MCF 10A (cell line): Measurements from ENCODE around the gene ZFHX3. TPM values are rescaled to one million over a fixed set of nuclear protein-coding genes. Genes with fewer than 3 reads are reported as not detected.

ENCODE experiments used
- BruUV-seq: library from RNA; stranded (reverse); fragments of 400-500 nt; replicated peaks from 2 replicates; lab custom pipeline; 2021; lab: Mats Ljungman, UMichigan
- CTCF ChIA-PET: fragments of 300-600 bp; sonication (Branson Sonifier 250); formaldehyde crosslinking; extraction: SDS; loops from one replicate; lab custom pipeline; 2021; ENCODE audit warnings: antibody characterized with exemption, inconsistent platforms; lab: Yijun Ruan, JAX
- POLR2A ChIA-PET: fragments of 300-600, 350-650 bp; sonication (Branson Sonifier 250); formaldehyde crosslinking; extraction: SDS; loops from one replicate; lab custom pipeline; 2020; ENCODE audit warnings: antibody characterized with exemption, inconsistent platforms; lab: Yijun Ruan, JAX
- DNase-seq: peaks from one replicate; pipeline ENCODE4 v3.0.0-alpha.2; 2018; ENCODE audit not compliant: unreplicated experiment
- H3K27ac Mint-ChIP-seq: one replicate; pipeline ENCODE4 v1.8.0; 2022; ENCODE audit warnings: mild to moderate bottlenecking, low read depth, mixed read lengths; ENCODE audit not compliant: unreplicated experiment
- H3K27me3 Mint-ChIP-seq: one replicate; pipeline ENCODE4 v1.8.0; 2022; ENCODE audit warnings: mixed read lengths; ENCODE audit not compliant: insufficient read depth, unreplicated experiment
- H3K36me3 Mint-ChIP-seq: one replicate; pipeline ENCODE4 v1.8.0; 2022; ENCODE audit warnings: mild to moderate bottlenecking, moderate library complexity, mixed read lengths; ENCODE audit not compliant: insufficient read depth, unreplicated experiment
- H3K4me1 Mint-ChIP-seq: one replicate; pipeline ENCODE4 v1.8.0; 2022; ENCODE audit warnings: mixed read lengths; ENCODE audit not compliant: insufficient read depth, unreplicated experiment
- H3K4me3 Mint-ChIP-seq: one replicate; pipeline ENCODE4 v1.8.0; 2022; ENCODE audit warnings: mild to moderate bottlenecking, moderate library complexity, mixed read lengths; ENCODE audit not compliant: unreplicated experiment
- H3K9me3 Mint-ChIP-seq: one replicate; pipeline ENCODE4 v1.8.0; 2022; ENCODE audit warnings: mixed read lengths; ENCODE audit not compliant: unreplicated experiment
- intact Hi-C: fragments of 100-400 bp; cut with micrococcal nuclease; formaldehyde crosslinking; loops from 2 replicates; pipeline ENCODE4 v1.14.1; 2022
- total RNA-seq: library from RNA; stranded (reverse); gene quantifications from 2 replicates; pipeline ENCODE4 v1.2.3, GENCODE V29; 2022
- TF ChIP-seq, protein P1 (sequence below): fragments of 200-600 bp; IDR thresholded peaks from one replicate; pipeline ENCODE4 v1.8.0; 2022; ENCODE audit warnings: antibody characterized with exemption, mild to moderate bottlenecking; ENCODE audit not compliant: unreplicated experiment

The ZFHX3 gene
- total RNA-seq, 1 experiment from 2014 or later: 27.4 TPM

DNA sequence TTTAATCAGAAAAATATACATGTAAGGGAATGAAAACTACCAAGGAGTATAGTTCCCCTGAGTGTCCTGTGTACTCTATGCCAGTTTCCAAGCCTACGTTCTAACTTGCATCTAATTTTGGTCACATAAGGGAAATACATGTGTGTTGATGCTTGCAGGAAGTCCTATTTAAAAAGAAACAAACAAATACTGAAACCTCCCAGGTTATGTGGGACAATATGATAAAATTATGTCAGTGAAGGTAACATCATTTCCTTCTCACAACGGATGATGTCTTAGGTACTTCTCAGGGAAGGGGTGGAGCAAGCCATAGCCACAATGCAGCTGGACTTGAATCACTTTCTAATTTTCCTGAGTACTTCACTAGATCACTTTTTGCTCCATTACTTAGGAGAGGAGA is 115.9 kb downstream of the ZFHX3 start:
- Mint-ChIP-seq H3K4me1 (peaks cover 18% of the 10 kb centered on the region), H3K36me3 (peaks cover 26% of the 10 kb centered on the region), H3K9me3 (no peaks in the 10 kb centered on the region), H3K27ac (no peak overlapping the region), H3K4me3 (no peak overlapping the region), H3K27me3 (no peaks in the 10 kb centered on the region)
- intact Hi-C loops: no loop called here
- DNase-seq: no peak
- BruUV-seq: no TSS peak
- ChIA-PET CTCF (interaction anchor here (0.6 to 1.5 kb wide), 4 partner anchors 44 to 122 kb away, joined by 4 to 5 read pairs (median 4); no protein-coding TSS in a partner anchor), POLR2A (no interaction called here)
- TF ChIP-seq, protein P1, sequence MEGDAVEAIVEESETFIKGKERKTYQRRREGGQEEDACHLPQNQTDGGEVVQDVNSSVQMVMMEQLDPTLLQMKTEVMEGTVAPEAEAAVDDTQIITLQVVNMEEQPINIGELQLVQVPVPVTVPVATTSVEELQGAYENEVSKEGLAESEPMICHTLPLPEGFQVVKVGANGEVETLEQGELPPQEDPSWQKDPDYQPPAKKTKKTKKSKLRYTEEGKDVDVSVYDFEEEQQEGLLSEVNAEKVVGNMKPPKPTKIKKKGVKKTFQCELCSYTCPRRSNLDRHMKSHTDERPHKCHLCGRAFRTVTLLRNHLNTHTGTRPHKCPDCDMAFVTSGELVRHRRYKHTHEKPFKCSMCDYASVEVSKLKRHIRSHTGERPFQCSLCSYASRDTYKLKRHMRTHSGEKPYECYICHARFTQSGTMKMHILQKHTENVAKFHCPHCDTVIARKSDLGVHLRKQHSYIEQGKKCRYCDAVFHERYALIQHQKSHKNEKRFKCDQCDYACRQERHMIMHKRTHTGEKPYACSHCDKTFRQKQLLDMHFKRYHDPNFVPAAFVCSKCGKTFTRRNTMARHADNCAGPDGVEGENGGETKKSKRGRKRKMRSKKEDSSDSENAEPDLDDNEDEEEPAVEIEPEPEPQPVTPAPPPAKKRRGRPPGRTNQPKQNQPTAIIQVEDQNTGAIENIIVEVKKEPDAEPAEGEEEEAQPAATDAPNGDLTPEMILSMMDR: no peak

DNA sequence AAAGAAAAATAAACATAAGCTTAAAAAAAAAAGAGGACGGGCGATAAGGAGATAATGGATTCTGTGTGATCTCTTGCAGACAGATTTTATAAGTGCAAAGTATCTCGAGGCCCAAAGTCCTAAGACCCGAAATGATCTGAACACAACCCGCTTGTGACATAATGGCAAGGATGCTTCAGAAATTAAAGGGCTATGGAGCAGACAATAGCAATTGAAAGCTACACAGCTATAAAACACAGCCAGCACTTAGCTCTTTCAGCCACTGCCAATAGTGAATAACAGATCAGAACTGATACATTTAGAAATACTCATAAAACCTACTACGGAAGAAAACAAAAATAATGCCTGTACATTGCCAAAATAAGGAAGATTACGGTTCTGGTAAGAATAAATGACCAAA is 117.5 kb downstream of the ZFHX3 start:
- intact Hi-C loops: no loop called here
- peaks cover 19% of the 10 kb centered on the region for H3K4me1 Mint-ChIP-seq
- H3K36me3 Mint-ChIP-seq: peaks cover 27% of the 10 kb centered on the region
- no peak for DNase-seq
- H3K9me3 Mint-ChIP-seq: no peaks in the 10 kb centered on the region
- ChIA-PET POLR2A (interaction anchor here (0.7 to 1.2 kb wide), 3 partner anchors 16 to 82 kb away, joined by 3 to 5 read pairs (median 4); no protein-coding TSS in a partner anchor), CTCF (interaction anchor here (0.6 to 2.4 kb wide), 4 partner anchors 31 to 1619 kb away, joined by 3 to 15 read pairs (median 4); no protein-coding TSS in a partner anchor)
- no peaks in the 10 kb centered on the region for H3K27me3 Mint-ChIP-seq
- TF ChIP-seq, protein P1: no peak
- H3K4me3 Mint-ChIP-seq: no peak overlapping the region
- H3K27ac Mint-ChIP-seq: no peak overlapping the region
- no TSS peak for BruUV-seq

DNA sequence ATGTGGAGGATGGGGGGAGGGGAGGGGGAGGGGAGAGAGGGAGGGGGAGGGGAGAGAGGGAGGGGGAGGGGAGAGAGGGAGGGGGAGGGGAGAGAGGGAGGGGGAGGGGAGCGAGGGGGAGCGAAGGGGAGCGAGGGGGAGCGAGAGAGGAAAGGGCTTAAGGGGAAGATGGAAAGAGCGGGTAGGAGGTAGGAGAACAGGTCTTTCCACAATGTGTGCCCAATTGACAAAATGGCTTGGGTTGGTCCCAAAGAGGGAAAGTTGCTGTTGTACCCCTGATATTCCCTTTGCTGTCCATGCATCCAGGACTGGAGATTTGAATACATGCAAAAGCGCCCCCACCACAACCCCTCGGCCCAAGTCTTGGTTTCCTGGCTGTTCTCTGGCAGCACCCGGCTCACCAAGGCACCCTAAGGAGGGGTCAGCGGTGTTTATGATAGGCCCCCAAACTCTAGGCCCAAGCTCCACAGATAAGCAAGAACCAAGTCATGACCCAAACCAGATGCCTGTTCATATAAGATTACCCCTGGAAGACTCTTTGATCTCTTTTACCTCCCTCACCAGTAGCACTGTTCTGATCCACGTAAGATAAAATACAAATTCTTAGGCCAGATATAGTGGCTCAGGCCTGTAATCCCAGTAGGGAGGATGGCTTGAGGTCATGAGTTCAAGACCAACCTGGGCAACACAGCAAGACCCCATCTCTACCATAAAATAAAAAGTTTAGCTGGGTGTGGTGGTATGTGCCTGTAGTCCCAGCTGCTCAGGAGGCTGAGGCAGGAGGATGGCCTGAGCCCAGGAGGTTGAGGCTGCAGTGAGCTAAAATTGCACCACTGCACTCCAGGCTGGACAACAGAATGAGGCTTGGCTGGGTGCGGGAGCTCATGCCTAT is 119.6 kb downstream of the ZFHX3 start:
- peaks cover 28% of the 10 kb centered on the region for H3K36me3 Mint-ChIP-seq
- POLR2A ChIA-PET: interaction anchor here (1.2 kb wide), 1 partner anchor 8 kb away, joined by 4 read pairs; no protein-coding TSS in a partner anchor
- H3K4me3 Mint-ChIP-seq: no peak overlapping the region
- no peaks in the 10 kb centered on the region for H3K9me3 Mint-ChIP-seq
- TF ChIP-seq, protein P1: no peak
- intact Hi-C loops: no loop called here
- no peak overlapping the region for H3K27ac Mint-ChIP-seq
- CTCF ChIA-PET: interaction anchor here (0.6 kb wide), 1 partner anchor 57 kb away, joined by 3 read pairs; no protein-coding TSS in a partner anchor
- no TSS peak for BruUV-seq
- H3K27me3 Mint-ChIP-seq: no peaks in the 10 kb centered on the region
- DNase-seq: no peak
- peaks cover 9% of the 10 kb centered on the region for H3K4me1 Mint-ChIP-seq
